ENCODE data around the gene PNPLA2.

Gene PNPLA2

GRCh38 chr11:825366-826226, 6.9 kb downstream of the PNPLA2 start:
- H3K36me3 Mint-ChIP-seq (ENCODE audit: low read depth), result peaks cover 46% of the 10 kb centered on the region
- H3K9me3 Mint-ChIP-seq, result no peaks in the 10 kb centered on the region
- H3K4me1 Mint-ChIP-seq (ENCODE audit: low read depth), result peaks cover 57% of the 10 kb centered on the region
- intact Hi-C loops (cut with micrococcal nuclease), result no loop called here
- H3K27ac Mint-ChIP-seq, result no peak overlapping the region
- peaks cover 45% of the 10 kb centered on the region for H3K27me3 Mint-ChIP-seq
- no peak overlapping the region for H3K4me3 Mint-ChIP-seq

GRCh38 chr11:826227-826621, 7.5 kb downstream of the PNPLA2 start:
- intact Hi-C loops (cut with micrococcal nuclease), result no loop called here
- Mint-ChIP-seq H3K27ac (no peak overlapping the region), H3K36me3 (ENCODE audit: low read depth) (peaks cover 40% of the 10 kb centered on the region), H3K9me3 (no peaks in the 10 kb centered on the region), H3K4me3 (no peak overlapping the region), H3K27me3 (peaks cover 50% of the 10 kb centered on the region), H3K4me1 (ENCODE audit: low read depth) (peaks cover 57% of the 10 kb centered on the region)

GRCh38 chr11:826836-827145, 8.1 kb downstream of the PNPLA2 start:
- intact Hi-C loops (cut with micrococcal nuclease), result no loop called here
- H3K36me3 Mint-ChIP-seq (ENCODE audit: low read depth), result peaks cover 39% of the 10 kb centered on the region
- peak overlapping the region; percentile 39 for H3K4me3 Mint-ChIP-seq
- H3K9me3 Mint-ChIP-seq, result no peaks in the 10 kb centered on the region
- no peak overlapping the region for H3K27ac Mint-ChIP-seq
- peaks cover 57% of the 10 kb centered on the region for H3K4me1 Mint-ChIP-seq (ENCODE audit: low read depth)
- H3K27me3 Mint-ChIP-seq, result peaks cover 56% of the 10 kb centered on the region

- Mint-ChIP-seq H3K4me3 (peak overlapping the region; percentile 64), H3K27ac (peak overlapping the region; percentile 42), H3K9me3 (no peaks in the 10 kb centered on the region), H3K27me3 (peaks cover 61% of the 10 kb centered on the region), H3K36me3 (ENCODE audit: low read depth) (peaks cover 34% of the 10 kb centered on the region), H3K4me1 (ENCODE audit: low read depth) (peaks cover 57% of the 10 kb centered on the region)
- intact Hi-C loops (cut with micrococcal nuclease), result no loop called here
These were observed 8.6 kb downstream of the PNPLA2 start for GRCh38 chr11:827146-827896.

GRCh38 chr11:827897-828192, 9.1 kb downstream of the PNPLA2 start, which contains the start of gene CRACR2B:
Gene CRACR2B, plus strand, starts transcription at chr11:827919. Its CDS starts 689 bp downstream, at chr11:828608.
- peak within 1 kb of the TSS; percentile 42 for H3K27ac Mint-ChIP-seq
- peak within 1 kb of the TSS; percentile 74 for H3K4me3 Mint-ChIP-seq
- intact Hi-C loops (cut with micrococcal nuclease), result no loop called here
- H3K4me1 Mint-ChIP-seq (ENCODE audit: low read depth), result peaks cover 55% of the 10 kb centered on the region
- no peaks in the 10 kb centered on the region for H3K9me3 Mint-ChIP-seq
- peaks cover 63% of the 10 kb centered on the region for H3K27me3 Mint-ChIP-seq
- H3K36me3 Mint-ChIP-seq (ENCODE audit: low read depth), result peaks cover 28% of the 10 kb centered on the region

GRCh38 chr11:828506-829175, 9.9 kb downstream of the PNPLA2 start:
- Mint-ChIP-seq H3K27me3 (peaks cover 63% of the 10 kb centered on the region), H3K9me3 (no peaks in the 10 kb centered on the region), H3K27ac (peak overlapping the region; percentile 42), H3K4me1 (ENCODE audit: low read depth) (peaks cover 56% of the 10 kb centered on the region), H3K36me3 (ENCODE audit: low read depth) (peaks cover 20% of the 10 kb centered on the region), H3K4me3 (peak overlapping the region; percentile 74)
- intact Hi-C loops (cut with micrococcal nuclease), result no loop called here

GRCh38 chr11:829176-829846, 10.6 kb downstream of the PNPLA2 start:
- intact Hi-C loops (cut with micrococcal nuclease), result no loop called here
- peaks cover 63% of the 10 kb centered on the region for H3K4me1 Mint-ChIP-seq (ENCODE audit: low read depth)
- H3K36me3 Mint-ChIP-seq (ENCODE audit: low read depth), result peaks cover 14% of the 10 kb centered on the region
- H3K27me3 Mint-ChIP-seq, result peaks cover 66% of the 10 kb centered on the region
- H3K9me3 Mint-ChIP-seq, result no peaks in the 10 kb centered on the region
- H3K27ac Mint-ChIP-seq, result peak overlapping the region; percentile 42
- peak overlapping the region; percentile 74 for H3K4me3 Mint-ChIP-seq

GRCh38 chr11:829847-830294, 11.2 kb downstream of the PNPLA2 start:
- peaks cover 8% of the 10 kb centered on the region for H3K36me3 Mint-ChIP-seq (ENCODE audit: low read depth)
- no peak overlapping the region for H3K27ac Mint-ChIP-seq
- peak overlapping the region; percentile 74 for H3K4me3 Mint-ChIP-seq
- no peaks in the 10 kb centered on the region for H3K9me3 Mint-ChIP-seq
- intact Hi-C loops (cut with micrococcal nuclease), result no loop called here
- peaks cover 66% of the 10 kb centered on the region for H3K27me3 Mint-ChIP-seq
- H3K4me1 Mint-ChIP-seq (ENCODE audit: low read depth), result peaks cover 68% of the 10 kb centered on the region

- H3K27me3 Mint-ChIP-seq, result peaks cover 60% of the 10 kb centered on the region
These were observed 11.8 kb downstream of the PNPLA2 start for GRCh38 chr11:830295-831117.

GRCh38 chr11:831118-831864, 12.6 kb downstream of the PNPLA2 start:
- intact Hi-C loops (cut with micrococcal nuclease), result no loop called here
- H3K4me3 Mint-ChIP-seq, result no peak overlapping the region
- peaks cover 8% of the 10 kb centered on the region for H3K36me3 Mint-ChIP-seq (ENCODE audit: low read depth)
- H3K4me1 Mint-ChIP-seq (ENCODE audit: low read depth), result peaks cover 81% of the 10 kb centered on the region
- H3K9me3 Mint-ChIP-seq, result no peaks in the 10 kb centered on the region
- H3K27ac Mint-ChIP-seq, result no peak overlapping the region
- H3K27me3 Mint-ChIP-seq, result peaks cover 58% of the 10 kb centered on the region

More at GRCh38 chr11:830295-831117, 11.8 kb downstream of the PNPLA2 start:
- intact Hi-C loops (cut with micrococcal nuclease), result no loop called here
- H3K27ac Mint-ChIP-seq, result no peak overlapping the region
- H3K9me3 Mint-ChIP-seq, result no peaks in the 10 kb centered on the region
- H3K4me3 Mint-ChIP-seq, result peak overlapping the region; percentile 74
- peaks cover 74% of the 10 kb centered on the region for H3K4me1 Mint-ChIP-seq (ENCODE audit: low read depth)
- H3K36me3 Mint-ChIP-seq (ENCODE audit: low read depth), result peaks cover 2% of the 10 kb centered on the region

- Mint-ChIP-seq H3K36me3 (ENCODE audit: low read depth) (peaks cover 15% of the 10 kb centered on the region), H3K27me3 (peaks cover 55% of the 10 kb centered on the region), H3K27ac (no peak overlapping the region), H3K4me3 (peak overlapping the region; percentile 58), H3K9me3 (no peaks in the 10 kb centered on the region), H3K4me1 (ENCODE audit: low read depth) (peaks cover 89% of the 10 kb centered on the region)
- intact Hi-C loops (cut with micrococcal nuclease), result no loop called here
These were observed 13.3 kb downstream of the PNPLA2 start for GRCh38 chr11:831961-832528.

GRCh38 chr11:832529-833113, 13.9 kb downstream of the PNPLA2 start, which contains the start of gene CD151:
Gene CD151, plus strand, starts transcription at chr11:832952. Its CDS starts 3,118 bp downstream, at chr11:836070.
- Mint-ChIP-seq H3K36me3 (ENCODE audit: low read depth) (peaks cover 21% of the 10 kb centered on the region), H3K4me3 (peak within 1 kb of the TSS; percentile 71), H3K27me3 (peaks cover 51% of the 10 kb centered on the region), H3K27ac (peak within 1 kb of the TSS; percentile 58), H3K9me3 (no peaks in the 10 kb centered on the region), H3K4me1 (ENCODE audit: low read depth) (peaks cover 90% of the 10 kb centered on the region)
- intact Hi-C loops (cut with micrococcal nuclease), result no loop called here
